Measurements from ENCODE around the gene CTNNA2. TPM values are rescaled to one million over a fixed set of nuclear protein-coding genes. Genes with fewer than 3 reads are reported as not detected.

The CTNNA2 gene
- total RNA-seq, 1 experiment from 2014 or later, result 5.5 TPM

- no peak overlapping the region for H4K5ac ChIP-seq (ENCODE audit: insufficient read length, low read depth, low read length)
- H3K4me1 Mint-ChIP-seq, result peaks cover 37 to 42% of the 10 kb centered on the region in 2 experiments
- no peaks in the 10 kb centered on the region for H3K79me2 ChIP-seq (ENCODE audit: insufficient read depth, low read length)
- peaks cover 4% of the 10 kb centered on the region for H3K4me1 ChIP-seq (ENCODE audit: insufficient read depth, low read length)
- peak overlapping the region; percentile 76 for H2BK12ac ChIP-seq (ENCODE audit: insufficient read length, low read depth, low read length)
- no peak overlapping the region for H2BK5ac ChIP-seq (ENCODE audit: insufficient read length, low read length)
- H3K79me1 ChIP-seq (ENCODE audit: insufficient read depth, low read depth, low read length, poor library complexity, severe bottlenecking), result no peaks in the 10 kb centered on the region
- H4K8ac ChIP-seq (replicated peaks; ENCODE audit: insufficient read length, low read depth, low read length), result no peak overlapping the region
- peak overlapping the region; percentile 69 to 73 (median 72); a peak in 4 of 7 replicates for H3K27ac Mint-ChIP-seq
- no peak overlapping the region for H2BK20ac ChIP-seq (ENCODE audit: low read depth, low read length, poor library complexity, severe bottlenecking)
- H2BK15ac ChIP-seq (ENCODE audit: low read depth, low read length), result no peak overlapping the region
- no peaks in the 10 kb centered on the region for H3K27me3 ChIP-seq (ENCODE audit: insufficient read depth, low read length)
- no peak overlapping the region for H3K4me3 Mint-ChIP-seq
- no peaks in the 10 kb centered on the region; a peak in 2 of 5 replicates for H3K9me3 Mint-ChIP-seq
- H3K36me3 Mint-ChIP-seq (ENCODE audit: insufficient read depth in 1 of 3, low read depth in 3 of 3), result peaks cover 4 to 21% (median 20%) of the 10 kb centered on the region in 3 experiments
- no peak overlapping the region for H3K23ac ChIP-seq (ENCODE audit: insufficient read length, low read depth, low read length)
- no peak overlapping the region for H3K18ac ChIP-seq (ENCODE audit: insufficient read length, low read depth, low read length)
- H3K14ac ChIP-seq (ENCODE audit: insufficient read depth, low read length), result no peak overlapping the region
- no peak overlapping the region for H2AFZ ChIP-seq (ENCODE audit: low read length)
- H3K23me2 ChIP-seq (ENCODE audit: insufficient read length, low read depth, low read length, poor library complexity, severe bottlenecking), result no peaks in the 10 kb centered on the region
- no peaks in the 10 kb centered on the region for H3K9me3 ChIP-seq (ENCODE audit: control insufficient read depth, low read depth, low read length)
- no peak overlapping the region for H3T11ph ChIP-seq (ENCODE audit: low read length)
- no peak overlapping the region for H4K91ac ChIP-seq (ENCODE audit: insufficient read length, low read depth, low read length)
- no peak overlapping the region for H3K4me2 ChIP-seq (ENCODE audit: insufficient read depth, insufficient read length, low read length)
- H3K56ac ChIP-seq (ENCODE audit: insufficient read length, low read depth, low read length), result no peak overlapping the region
- no peak overlapping the region for H3K4ac ChIP-seq (ENCODE audit: low read depth, low read length)
- H2BK120ac ChIP-seq (ENCODE audit: low read depth, low read length, poor library complexity, severe bottlenecking), result no peak overlapping the region
- TF ChIP-seq CTCF (conservative IDR thresholded peaks at IDR 0.05), result no peak
- H3K9ac ChIP-seq (ENCODE audit: extremely low read depth, insufficient read length, low read length), result no peak overlapping the region
- WGBS (ENCODE audit: extremely low coverage, insufficient read length, low lambda C conversion rate), result no CpG with 5 or more reads among the region's 1 CpG
- H3K27me3 Mint-ChIP-seq (ENCODE audit: low read depth), result no peaks in the 10 kb centered on the region
- H3K27ac ChIP-seq (ENCODE audit: insufficient read length, low read depth, low read length), result no peak overlapping the region
- H4K20me1 ChIP-seq (ENCODE audit: control insufficient read depth, insufficient read depth, insufficient read length), result no peaks in the 10 kb centered on the region
- no peak overlapping the region for H2AK5ac ChIP-seq (ENCODE audit: insufficient read length, low read length)
- DNase-seq, result no peak
Observed at GRCh38 chr2:79780781-79781180, 267.9 kb downstream of the CTNNA2 start.

Data from H9 (cell line).